HCT116 (cell line): ENCODE results near the gene SLC25A45. TPM values are rescaled to one million over a fixed set of nuclear protein-coding genes. Genes with fewer than 3 reads are reported as not detected.
A peak's percentile ranks its signal among the peaks of the same experiment; 100 is the strongest.

Experiments used
- ATAC-seq: fragments of 200-7000 bp; cut with Tn5 transposase; 2 replicates; pipeline ENCODE4 v1.9.1; 2020; ENCODE audit warnings: mild to moderate bottlenecking, moderate library complexity
- BruUV-seq: library from RNA; stranded (reverse); fragments of 400-500 nt; replicated peaks from 2 replicates; lab custom pipeline; 2021; lab: Mats Ljungman, UMichigan
- CTCF ChIA-PET: fragments of 300-600 bp; sonication (Branson Sonifier 250); formaldehyde crosslinking; loops from one replicate; lab custom pipeline; 2021; ENCODE audit warnings: antibody characterized with exemption; lab: Charles Lee
- POLR2A ChIA-PET: fragments of 300-600, 350-600 bp; sonication (Branson Sonifier 250); formaldehyde crosslinking; loops from one replicate; lab custom pipeline; 2021; ENCODE audit warnings: antibody characterized with exemption; lab: Charles Lee
- RAD21 ChIA-PET, 2 experiments: fragments of 300-600 bp; sonication (Branson Sonifier 250); formaldehyde crosslinking; loops; one replicate each; lab custom pipeline; 2023; ENCODE audit warnings: low total read pairs in 2 of 2; ENCODE audit not compliant: uncharacterized antibody in 2 of 2, unreplicated experiment in 2 of 2, low non-redundant PET in 1 of 2; lab: Charles Lee
- DNase-seq: peaks from one replicate; pipeline ENCODE4 v3.0.0-alpha.2; 2010; ENCODE audit warnings: low read depth, low spot score
- H2AFZ ChIP-seq: fragments of 200-600 bp; shearing (Covaris generic), sonication (generic); 2 replicates; pipeline ENCODE4 v1.6.1; 2017; ENCODE audit warnings: low read depth, mixed run types, mixed read lengths, antibody characterized with exemption, low read length; ENCODE audit not compliant: poor library complexity, severe bottlenecking
- H3K27ac ChIP-seq: 2 replicates; pipeline ENCODE4 v1.5.1; 2012; ENCODE audit warnings: low read depth, low read length
- H3K27me3 ChIP-seq: fragments of 200-600 bp; sonication (generic); 2 replicates; pipeline ENCODE4 v1.6.1; 2016; ENCODE audit warnings: mixed run types, low read length, mixed read lengths; ENCODE audit not compliant: insufficient read depth
- H3K36me3 ChIP-seq, 2 experiments: fragments of 200-500 bp in 1 of 2; fragments of 200-600 bp in 1 of 2; sonication (Bioruptor generic) in 1 of 2; sonication (generic) in 1 of 2; 2 replicates each; pipeline versions ENCODE4 v1.5.1 to v1.6.1; 2014 to 2016; ENCODE audit warnings: low read length in 2 of 2, inconsistent platforms in 1 of 2, mixed read lengths in 1 of 2, mixed run types in 1 of 2; ENCODE audit not compliant: insufficient read depth in 2 of 2, control insufficient read depth in 1 of 2
- H3K4me1 ChIP-seq, 2 experiments: fragments of 200-600 bp in 1 of 2; sonication (generic) in 1 of 2; 2 replicates each; pipeline versions ENCODE4 v1.5.1 to v1.6.1; 2012 to 2017; ENCODE audit warnings: low read length in 2 of 2, inconsistent platforms in 1 of 2, mild to moderate bottlenecking in 1 of 2, mixed read lengths in 1 of 2, mixed run types in 1 of 2, moderate library complexity in 1 of 2; ENCODE audit not compliant: insufficient read depth in 2 of 2, control insufficient read depth in 1 of 2
- H3K4me2 ChIP-seq: fragments of 200-600 bp; sonication (generic); 2 replicates; pipeline ENCODE4 v1.6.1; 2017; ENCODE audit warnings: mixed run types, low read length, mixed read lengths
- H3K4me3 ChIP-seq, 2 experiments: fragments of 200-600 bp in 1 of 2; sonication (generic) in 1 of 2; replicated peaks in 1 of 2; 2 replicates each; pipeline ENCODE4 v1.5.1; 2011 to 2016; ENCODE audit warnings: low read length in 2 of 2, control low read depth in 1 of 2, low read depth in 1 of 2, mild to moderate bottlenecking in 1 of 2, mixed read lengths in 1 of 2, mixed run types in 1 of 2
- H3K79me2 ChIP-seq: fragments of 200-600 bp; sonication (generic); 2 replicates; pipeline ENCODE4 v1.6.1; 2017; ENCODE audit warnings: mild to moderate bottlenecking, mixed run types, low read length, moderate library complexity, mixed read lengths; ENCODE audit not compliant: insufficient read depth
- H3K9ac ChIP-seq: fragments of 200-600 bp; sonication (generic); 2 replicates; pipeline ENCODE4 v1.6.1; 2016; ENCODE audit warnings: low read length, mixed read lengths
- H3K9me2 ChIP-seq: fragments of 200-600 bp; sonication (generic), shearing (Covaris generic); 2 replicates; pipeline ENCODE4 v1.6.1; 2017; ENCODE audit warnings: mixed run types, mild to moderate bottlenecking, moderate library complexity; ENCODE audit not compliant: insufficient read depth
- H3K9me3 ChIP-seq, 2 experiments: fragments of 200-500 bp in 1 of 2; fragments of 200-600 bp in 1 of 2; sonication (Bioruptor generic) in 1 of 2; sonication (generic) in 1 of 2; 2 replicates each; pipeline ENCODE4 v1.6.1; 2014 to 2017; ENCODE audit warnings: low read length in 2 of 2, mixed read lengths in 2 of 2, inconsistent platforms in 1 of 2, low read depth in 1 of 2, mild to moderate bottlenecking in 1 of 2, mixed run types in 1 of 2, moderate library complexity in 1 of 2; ENCODE audit not compliant: control insufficient read depth in 1 of 2, insufficient read depth in 1 of 2
- H4K20me1 ChIP-seq: fragments of 200-600 bp; sonication (generic), shearing (Covaris generic); 2 replicates; pipeline ENCODE4 v1.6.1; 2017; ENCODE audit warnings: mixed run types, mild to moderate bottlenecking, moderate library complexity; ENCODE audit not compliant: insufficient read depth
- CEBPB ChIP-seq: IDR thresholded peaks from 2 replicates; pipeline ENCODE4 v1.6.1; 2012; ENCODE audit warnings: low read depth
- EGR1 ChIP-seq: IDR thresholded peaks from 2 replicates; pipeline ENCODE4 v1.6.1; 2012; ENCODE audit warnings: low read depth
- ELF1 ChIP-seq: IDR thresholded peaks from 2 replicates; pipeline ENCODE4 v1.6.1; 2012; ENCODE audit warnings: low read depth, borderline replicate concordance
- EZH2 ChIP-seq: fragments of 200-600 bp; sonication (generic); IDR thresholded peaks from 2 replicates; pipeline ENCODE4 v1.6.1; 2017; ENCODE audit warnings: antibody characterized with exemption, mixed run types
- JUND ChIP-seq: IDR thresholded peaks from 2 replicates; pipeline ENCODE4 v1.6.1; 2012
- POLR2AphosphoS5 ChIP-seq: IDR thresholded peaks from 2 replicates; pipeline ENCODE4 v1.6.1; 2011; ENCODE audit warnings: mild to moderate bottlenecking, low read depth, low read length, moderate library complexity
- SIN3A ChIP-seq: IDR thresholded peaks from 2 replicates; pipeline ENCODE4 v1.6.1; 2012; ENCODE audit warnings: low read depth
- SP1 ChIP-seq: IDR thresholded peaks from 2 replicates; pipeline ENCODE4 v1.6.1; 2012; ENCODE audit warnings: low read depth
- SRF ChIP-seq: IDR thresholded peaks from 2 replicates; pipeline ENCODE4 v1.6.1; 2012; ENCODE audit warnings: low read depth
- YY1 ChIP-seq: IDR thresholded peaks from 2 replicates; pipeline ENCODE4 v1.6.1; 2011; ENCODE audit warnings: low read length, low read depth, moderate library complexity, mild to moderate bottlenecking; ENCODE audit not compliant: insufficient replicate concordance; ENCODE audit errors: extremely low read depth
- intact Hi-C: fragments of 100-400 bp; cut with micrococcal nuclease; formaldehyde crosslinking; loops from 2 replicates; pipeline ENCODE4 v1.10.0; 2022
- total RNA-seq: library from RNA; stranded (reverse); gene quantifications from one replicate; pipeline ENCODE4 v1.2.1, GENCODE V29; 2021; ENCODE audit not compliant: unreplicated experiment

Gene SLC25A45
- total RNA-seq, 1 experiment from 2014 or later, result 3.9 TPM

- peaks cover 17% of the 10 kb centered on the region for H4K20me1 ChIP-seq
- BruUV-seq, result no TSS peak
- intact Hi-C loops, result loop anchor here (2.0 kb wide), 1 partner anchor 38 kb away; the partner anchor contains the start of gene SLC25A45
- no peaks in the 10 kb centered on the region for H3K27me3 ChIP-seq
- H3K9me3 ChIP-seq, result no peaks in the 10 kb centered on the region
- CTCF ChIA-PET, result interaction anchor here (2.1 to 2.2 kb wide), 2 partner anchors 49 to 88 kb away, joined by 6 to 9 read pairs; no protein-coding TSS in a partner anchor
- RAD21 ChIA-PET, result interaction anchor here in 1 of 2 experiments (0.6 to 0.9 kb wide), 2 partner anchors 78 to 87 kb away, joined by 3 read pairs; partner anchors contain the start of gene MALAT1
- DNase-seq (no peak), ATAC-seq (no peak)
- H3K79me2 ChIP-seq, result peaks cover 38% of the 10 kb centered on the region
- POLR2A ChIA-PET, result interaction anchor here (0.7 to 15.5 kb wide), 11 partner anchors 11 to 146 kb away, joined by 3 to 910 read pairs (median 4); partner anchors contain the start of genes MALAT1 and SLC25A45
- peak overlapping the region; percentile 96 for H3K4me2 ChIP-seq
- peaks cover 69 to 100% of the 10 kb centered on the region in 2 experiments for H3K4me1 ChIP-seq
- no peaks in the 10 kb centered on the region for H3K9me2 ChIP-seq
- peak overlapping the region; percentile 95 for H3K9ac ChIP-seq
- H2AFZ ChIP-seq, result no peak overlapping the region
- TF ChIP-seq POLR2AphosphoS5 (no peak), SRF (no peak), JUND (no peak), EGR1 (no peak), CEBPB (no peak), SP1 (no peak), YY1 (no peak), EZH2 (no peak), SIN3A (no peak), ELF1 (no peak)
- H3K27ac ChIP-seq, result peak overlapping the region; percentile 100
- peak overlapping the region; percentile 40 to 77; a peak in 3 of 4 replicates for H3K4me3 ChIP-seq
- peaks cover 0 to 8% of the 10 kb centered on the region in 2 experiments; a peak in 1 of 4 replicates for H3K36me3 ChIP-seq
These were observed 38.1 kb upstream of the SLC25A45 start for GRCh38 chr11:65420506-65420905.
